DND-41 (cell line): ENCODE data around the gene EDNRA.

Source experiments
- ATAC-seq: fragments of 200-7000 bp; cut with Tn5 transposase; 3 replicates; pipeline ENCODE4 v1.9.1; 2021; ENCODE audit warnings: low read depth; ENCODE audit not compliant: insufficient read depth
- DNase-seq: peaks from one replicate; pipeline ENCODE4 v3.0.0-alpha.2; 2020
- H2AFZ ChIP-seq: 2 replicates; pipeline ENCODE4 v1.6.0; 2012; ENCODE audit warnings: low read depth, low read length
- H3K27ac ChIP-seq: 2 replicates; pipeline ENCODE4 v1.5.1; 2012; ENCODE audit warnings: low read length, inconsistent platforms
- H3K27me3 ChIP-seq: fragments of 200-600 bp; sonication (generic); 2 replicates; pipeline ENCODE4 v1.6.0; 2012; ENCODE audit warnings: low read length, mild to moderate bottlenecking, inconsistent platforms; ENCODE audit not compliant: insufficient read depth, poor library complexity
- H3K36me3 ChIP-seq: 2 replicates; pipeline ENCODE4 v1.5.1; 2012; ENCODE audit warnings: low read length, inconsistent platforms; ENCODE audit not compliant: insufficient read depth
- H3K4me1 ChIP-seq: 2 replicates; pipeline ENCODE4 v1.5.1; 2012; ENCODE audit warnings: mild to moderate bottlenecking, low read length; ENCODE audit not compliant: insufficient read depth
- H3K4me2 ChIP-seq: 2 replicates; pipeline ENCODE4 v1.6.0; 2012; ENCODE audit warnings: mild to moderate bottlenecking, moderate library complexity, low read length, inconsistent platforms; ENCODE audit not compliant: insufficient read depth
- H3K4me3 ChIP-seq, 2 experiments: fragments of 200-600 bp in 1 of 2; shearing (Covaris generic) in 1 of 2; 2 replicates each; pipeline ENCODE4 v1.5.1; 2012 to 2016; ENCODE audit warnings: inconsistent platforms in 2 of 2, low read length in 2 of 2, mild to moderate bottlenecking in 2 of 2, low read depth in 1 of 2, moderate library complexity in 1 of 2
- H3K79me2 ChIP-seq: 2 replicates; pipeline ENCODE4 v1.6.0; 2012; ENCODE audit warnings: low read length, inconsistent platforms; ENCODE audit not compliant: insufficient read depth
- H3K9ac ChIP-seq: 2 replicates; pipeline ENCODE4 v1.6.0; 2012; ENCODE audit warnings: low read depth, mild to moderate bottlenecking, inconsistent platforms, low read length, moderate library complexity
- H3K9me3 ChIP-seq: 2 replicates; pipeline ENCODE4 v1.5.1; 2012; ENCODE audit warnings: low read length, moderate library complexity, mild to moderate bottlenecking, inconsistent platforms; ENCODE audit not compliant: insufficient read depth, severe bottlenecking
- H4K20me1 ChIP-seq: 2 replicates; pipeline ENCODE4 v1.6.0; 2012; ENCODE audit warnings: low read length; ENCODE audit not compliant: insufficient read depth
- EZH2 ChIP-seq: IDR thresholded peaks from 3 replicates; pipeline ENCODE4 v1.6.1; 2012; ENCODE audit warnings: borderline replicate concordance, low read depth, mild to moderate bottlenecking, moderate library complexity, low read length, inconsistent platforms; ENCODE audit not compliant: severe bottlenecking
- TF ChIP-seq, protein P1 (sequence below): IDR thresholded peaks from 2 replicates; pipeline ENCODE4 v1.5.1; 2012; ENCODE audit warnings: borderline replicate concordance, low read length, moderate library complexity, mild to moderate bottlenecking; ENCODE audit not compliant: poor library complexity, severe bottlenecking; ENCODE audit errors: extremely low read depth

EDNRA gene

DNA sequence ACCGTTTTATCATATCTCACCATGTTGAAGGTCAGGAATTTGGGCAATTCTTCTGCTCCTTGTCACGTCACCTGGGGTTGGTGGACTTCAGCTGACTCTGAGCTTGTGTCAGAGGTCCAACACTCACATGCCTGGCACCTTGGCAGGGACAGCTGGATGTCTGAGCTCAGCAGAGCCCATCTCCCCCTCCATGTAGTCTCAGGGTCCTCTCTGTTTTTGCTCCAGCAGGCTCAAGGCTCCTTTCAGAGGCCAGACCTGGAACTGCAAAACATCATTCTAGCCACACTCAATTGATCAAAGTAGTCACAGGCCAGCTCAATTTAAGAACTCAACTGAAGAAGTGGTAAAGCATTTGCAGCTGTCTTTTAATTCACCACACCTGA lies 45.4 kb downstream of the EDNRA start:
- Histone ChIP-seq H3K27ac (no peak overlapping the region), H3K27me3 (no peaks in the 10 kb centered on the region), H4K20me1 (no peaks in the 10 kb centered on the region), H3K4me1 (no peaks in the 10 kb centered on the region), H3K79me2 (no peaks in the 10 kb centered on the region), H3K4me2 (no peak overlapping the region), H3K9me3 (no peaks in the 10 kb centered on the region), H2AFZ (no peak overlapping the region), H3K36me3 (no peaks in the 10 kb centered on the region), H3K9ac (no peak overlapping the region), H3K4me3 (no peak overlapping the region)
- no peak for ATAC-seq
- DNase-seq = no peak
- TF ChIP-seq, protein P1, sequence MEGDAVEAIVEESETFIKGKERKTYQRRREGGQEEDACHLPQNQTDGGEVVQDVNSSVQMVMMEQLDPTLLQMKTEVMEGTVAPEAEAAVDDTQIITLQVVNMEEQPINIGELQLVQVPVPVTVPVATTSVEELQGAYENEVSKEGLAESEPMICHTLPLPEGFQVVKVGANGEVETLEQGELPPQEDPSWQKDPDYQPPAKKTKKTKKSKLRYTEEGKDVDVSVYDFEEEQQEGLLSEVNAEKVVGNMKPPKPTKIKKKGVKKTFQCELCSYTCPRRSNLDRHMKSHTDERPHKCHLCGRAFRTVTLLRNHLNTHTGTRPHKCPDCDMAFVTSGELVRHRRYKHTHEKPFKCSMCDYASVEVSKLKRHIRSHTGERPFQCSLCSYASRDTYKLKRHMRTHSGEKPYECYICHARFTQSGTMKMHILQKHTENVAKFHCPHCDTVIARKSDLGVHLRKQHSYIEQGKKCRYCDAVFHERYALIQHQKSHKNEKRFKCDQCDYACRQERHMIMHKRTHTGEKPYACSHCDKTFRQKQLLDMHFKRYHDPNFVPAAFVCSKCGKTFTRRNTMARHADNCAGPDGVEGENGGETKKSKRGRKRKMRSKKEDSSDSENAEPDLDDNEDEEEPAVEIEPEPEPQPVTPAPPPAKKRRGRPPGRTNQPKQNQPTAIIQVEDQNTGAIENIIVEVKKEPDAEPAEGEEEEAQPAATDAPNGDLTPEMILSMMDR = no peak
- no peak for TF ChIP-seq EZH2

DNA sequence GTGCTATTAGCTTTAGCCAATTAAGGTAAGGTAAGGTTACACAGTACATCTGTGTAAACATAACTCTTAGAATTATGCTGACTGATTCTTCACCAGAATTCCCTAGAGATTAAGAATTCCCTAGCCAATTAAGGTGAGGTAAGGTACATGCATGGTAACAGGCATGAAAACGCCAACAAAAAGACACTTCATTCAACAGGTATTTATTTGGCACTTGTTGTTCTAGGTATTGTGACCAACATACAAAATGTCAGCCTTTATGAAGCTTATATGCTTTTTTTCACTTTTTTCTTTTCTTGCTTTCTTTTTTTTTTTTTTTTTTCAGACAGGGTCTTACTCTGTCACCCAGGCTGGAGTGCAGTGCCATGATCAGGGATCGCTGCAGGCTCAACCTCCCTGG lies 47.2 kb downstream of the EDNRA start:
- H3K27me3 ChIP-seq = no peaks in the 10 kb centered on the region
- no peak overlapping the region for H3K4me3 ChIP-seq
- no peak for ATAC-seq
- H3K4me2 ChIP-seq = no peak overlapping the region
- H3K79me2 ChIP-seq = no peaks in the 10 kb centered on the region
- no peak overlapping the region for H3K9ac ChIP-seq
- no peaks in the 10 kb centered on the region for H4K20me1 ChIP-seq
- no peaks in the 10 kb centered on the region for H3K4me1 ChIP-seq
- no peaks in the 10 kb centered on the region for H3K9me3 ChIP-seq
- H2AFZ ChIP-seq = no peak overlapping the region
- no peak overlapping the region for H3K27ac ChIP-seq
- no peaks in the 10 kb centered on the region for H3K36me3 ChIP-seq
- TF ChIP-seq, protein P1 = no peak
- TF ChIP-seq EZH2 = no peak
- DNase-seq = no peak

DNA sequence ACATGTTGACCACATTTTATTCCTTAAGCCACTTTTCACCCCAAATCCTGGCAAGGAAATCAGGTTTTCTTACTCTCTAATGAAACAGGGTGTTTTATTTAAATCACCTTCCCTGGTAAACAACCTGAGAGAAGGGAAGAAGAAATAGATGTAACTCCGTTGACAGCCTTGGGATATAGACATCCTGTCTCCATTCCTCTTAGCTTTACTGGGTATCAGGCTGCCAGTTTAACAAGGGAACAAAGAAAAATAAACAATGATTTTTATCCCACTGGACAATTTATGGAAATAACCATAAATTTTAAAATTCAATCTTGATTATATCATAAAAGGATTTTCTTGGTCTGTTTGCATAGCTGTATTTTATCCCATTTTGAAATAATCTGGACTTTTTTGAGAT lies 49.2 kb downstream of the EDNRA start:
- TF ChIP-seq, protein P1 = no peak
- TF ChIP-seq EZH2 = no peak
- H3K4me2 ChIP-seq = no peak overlapping the region
- no peaks in the 10 kb centered on the region for H3K36me3 ChIP-seq
- no peak overlapping the region for H3K4me3 ChIP-seq
- no peaks in the 10 kb centered on the region for H3K27me3 ChIP-seq
- H3K9ac ChIP-seq = no peak overlapping the region
- no peaks in the 10 kb centered on the region for H3K4me1 ChIP-seq
- H3K79me2 ChIP-seq = no peaks in the 10 kb centered on the region
- DNase-seq (no peak), ATAC-seq (no peak)
- H2AFZ ChIP-seq = no peak overlapping the region
- H3K27ac ChIP-seq = no peak overlapping the region
- no peaks in the 10 kb centered on the region for H3K9me3 ChIP-seq
- H4K20me1 ChIP-seq = no peaks in the 10 kb centered on the region

DNA sequence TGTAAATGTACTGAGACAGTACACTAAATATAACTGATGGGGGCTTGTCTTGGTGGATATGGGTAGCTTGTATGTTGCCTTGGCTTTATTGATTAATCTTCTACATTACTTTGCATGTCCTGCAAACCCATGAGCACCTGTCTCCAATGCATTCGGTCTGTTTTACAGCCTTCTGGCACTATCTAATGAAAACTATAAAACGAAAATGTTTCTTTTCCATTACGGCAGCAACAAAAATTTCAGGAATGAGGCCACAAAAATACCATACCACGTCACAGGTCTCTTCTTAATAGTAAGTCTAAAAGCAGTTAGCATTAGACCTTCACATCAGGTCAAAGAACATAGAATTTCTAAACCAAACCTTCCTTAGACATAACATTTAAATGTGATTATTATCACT lies 49.8 kb downstream of the EDNRA start:
- TF ChIP-seq, protein P1 = no peak
- TF ChIP-seq EZH2 = no peak
- Histone ChIP-seq H2AFZ (no peak overlapping the region), H3K27me3 (no peaks in the 10 kb centered on the region), H4K20me1 (no peaks in the 10 kb centered on the region), H3K4me2 (no peak overlapping the region), H3K9me3 (no peaks in the 10 kb centered on the region), H3K27ac (no peak overlapping the region), H3K4me1 (no peaks in the 10 kb centered on the region), H3K4me3 (no peak overlapping the region), H3K9ac (no peak overlapping the region), H3K36me3 (no peaks in the 10 kb centered on the region), H3K79me2 (no peaks in the 10 kb centered on the region)
- DNase-seq (no peak), ATAC-seq (no peak)
